Muscle layer of duodenum (tissue), 2 donors: ENCODE results near the gene DMBX1.

ENCODE experiments used
- H3K27ac ChIP-seq: one replicate; pipeline ENCODE4 v1.7.0; 2013; ENCODE audit warnings: mild to moderate bottlenecking, low read length
- H3K27me3 ChIP-seq: one replicate; pipeline ENCODE4 v1.7.0; 2013; ENCODE audit warnings: low read depth, mild to moderate bottlenecking, control low read depth, low read length
- H3K36me3 ChIP-seq, 2 donors: one replicate each; pipeline ENCODE4 v1.7.0; 2013; ENCODE audit warnings: low read length in 2 of 2, control low read depth in 1 of 2, mild to moderate bottlenecking in 1 of 2; ENCODE audit not compliant: insufficient read depth in 2 of 2, control insufficient read depth in 1 of 2
- H3K4me1 ChIP-seq, 2 donors: one replicate each; pipeline ENCODE4 v1.7.0; 2013; ENCODE audit warnings: low read length in 2 of 2, mild to moderate bottlenecking in 2 of 2, control low read depth in 1 of 2, moderate library complexity in 1 of 2; ENCODE audit not compliant: insufficient read depth in 2 of 2, control insufficient read depth in 1 of 2
- H3K4me3 ChIP-seq, 2 donors: one replicate each; pipeline ENCODE4 v1.7.0; 2013; ENCODE audit warnings: low read length in 2 of 2, low read depth in 1 of 2, mild to moderate bottlenecking in 1 of 2
- H3K9me3 ChIP-seq, 2 donors: one replicate each; pipeline ENCODE4 v1.7.0; 2013; ENCODE audit warnings: low read length in 2 of 2, control low read depth in 1 of 2, mild to moderate bottlenecking in 1 of 2; ENCODE audit not compliant: control insufficient read depth in 1 of 2
- donor health status: healthy.

The DMBX1 gene

GRCh38 chr1:46495778-46496177 is 6.1 kb downstream of the DMBX1 start:
- no peak overlapping the region for H3K27ac ChIP-seq
- H3K9me3 ChIP-seq: no peaks in the 10 kb centered on the region
- peaks cover 0 to 7% of the 10 kb centered on the region in 2 donors for H3K4me1 ChIP-seq
- H3K27me3 ChIP-seq: peaks cover 43% of the 10 kb centered on the region
- no peak overlapping the region for H3K4me3 ChIP-seq
- no peaks in the 10 kb centered on the region for H3K36me3 ChIP-seq

- H3K27ac ChIP-seq: no peak overlapping the region
- no peak overlapping the region for H3K4me3 ChIP-seq
- H3K36me3 ChIP-seq: no peaks in the 10 kb centered on the region
- no peaks in the 10 kb centered on the region for H3K9me3 ChIP-seq
- peaks cover 36% of the 10 kb centered on the region for H3K27me3 ChIP-seq
- peaks cover 0 to 4% of the 10 kb centered on the region in 2 donors for H3K4me1 ChIP-seq
These were observed 6.9 kb downstream of the DMBX1 start for GRCh38 chr1:46496505-46496904.

GRCh38 chr1:46497020-46497419 is 7.4 kb downstream of the DMBX1 start:
- Histone ChIP-seq H3K9me3 (no peaks in the 10 kb centered on the region), H3K27me3 (peaks cover 31% of the 10 kb centered on the region), H3K4me3 (no peak overlapping the region), H3K36me3 (no peaks in the 10 kb centered on the region), H3K27ac (no peak overlapping the region), H3K4me1 (peaks cover 0 to 2% of the 10 kb centered on the region in 2 donors)

- Histone ChIP-seq H3K4me1 (no peaks in the 10 kb centered on the region), H3K36me3 (no peaks in the 10 kb centered on the region), H3K27me3 (peaks cover 24% of the 10 kb centered on the region), H3K9me3 (no peaks in the 10 kb centered on the region), H3K27ac (no peak overlapping the region), H3K4me3 (no peak overlapping the region)
These were observed 8.0 kb downstream of the DMBX1 start for GRCh38 chr1:46497665-46498064.

GRCh38 chr1:46501528-46501927 is 11.9 kb downstream of the DMBX1 start:
- Histone ChIP-seq H3K27ac (no peak overlapping the region), H3K9me3 (no peaks in the 10 kb centered on the region), H3K4me3 (no peak overlapping the region), H3K27me3 (no peaks in the 10 kb centered on the region), H3K4me1 (no peaks in the 10 kb centered on the region), H3K36me3 (no peaks in the 10 kb centered on the region)

GRCh38 chr1:46503421-46503820 is 13.8 kb downstream of the DMBX1 start:
- Histone ChIP-seq H3K4me3 (no peak overlapping the region), H3K36me3 (no peaks in the 10 kb centered on the region), H3K9me3 (no peaks in the 10 kb centered on the region), H3K27me3 (no peaks in the 10 kb centered on the region), H3K27ac (no peak overlapping the region), H3K4me1 (no peaks in the 10 kb centered on the region)

GRCh38 chr1:46506470-46507219 is 17.0 kb downstream of the DMBX1 start:
- H3K4me1 ChIP-seq: no peaks in the 10 kb centered on the region
- H3K27me3 ChIP-seq: no peaks in the 10 kb centered on the region
- H3K36me3 ChIP-seq: no peaks in the 10 kb centered on the region
- no peaks in the 10 kb centered on the region for H3K9me3 ChIP-seq
- H3K27ac ChIP-seq: no peak overlapping the region
- H3K4me3 ChIP-seq: no peak overlapping the region

GRCh38 chr1:46508757-46509156 is 19.1 kb downstream of the DMBX1 start:
- H3K27ac ChIP-seq: no peak overlapping the region
- H3K36me3 ChIP-seq: no peaks in the 10 kb centered on the region
- H3K9me3 ChIP-seq: no peaks in the 10 kb centered on the region

GRCh38 chr1:46510341-46510997 is 20.8 kb downstream of the DMBX1 start:
- Histone ChIP-seq H3K9me3 (no peaks in the 10 kb centered on the region), H3K27me3 (no peaks in the 10 kb centered on the region), H3K4me3 (no peak overlapping the region), H3K36me3 (no peaks in the 10 kb centered on the region), H3K4me1 (no peaks in the 10 kb centered on the region), H3K27ac (no peak overlapping the region)

More at GRCh38 chr1:46508757-46509156, 19.1 kb downstream of the DMBX1 start:
- Histone ChIP-seq H3K4me1 (no peaks in the 10 kb centered on the region), H3K4me3 (no peak overlapping the region), H3K27me3 (no peaks in the 10 kb centered on the region)

- Histone ChIP-seq H3K36me3 (no peaks in the 10 kb centered on the region), H3K4me3 (no peak overlapping the region), H3K4me1 (no peaks in the 10 kb centered on the region), H3K9me3 (no peaks in the 10 kb centered on the region), H3K27ac (no peak overlapping the region), H3K27me3 (no peaks in the 10 kb centered on the region)
These were observed 21.3 kb downstream of the DMBX1 start for GRCh38 chr1:46510998-46511365.

GRCh38 chr1:46512135-46512791 is 22.6 kb downstream of the DMBX1 start:
- H3K27me3 ChIP-seq: no peaks in the 10 kb centered on the region
- H3K4me3 ChIP-seq: no peak overlapping the region
- no peak overlapping the region for H3K27ac ChIP-seq
- no peaks in the 10 kb centered on the region for H3K9me3 ChIP-seq
- no peaks in the 10 kb centered on the region for H3K36me3 ChIP-seq
- no peaks in the 10 kb centered on the region for H3K4me1 ChIP-seq
